ENCODE data around the gene MRI1. TPM values are rescaled to one million over a fixed set of nuclear protein-coding genes. Genes with fewer than 3 reads are reported as not detected.

MRI1 gene
- total RNA-seq, 1 donor from 2014 or later = 13.7 TPM

DNA sequence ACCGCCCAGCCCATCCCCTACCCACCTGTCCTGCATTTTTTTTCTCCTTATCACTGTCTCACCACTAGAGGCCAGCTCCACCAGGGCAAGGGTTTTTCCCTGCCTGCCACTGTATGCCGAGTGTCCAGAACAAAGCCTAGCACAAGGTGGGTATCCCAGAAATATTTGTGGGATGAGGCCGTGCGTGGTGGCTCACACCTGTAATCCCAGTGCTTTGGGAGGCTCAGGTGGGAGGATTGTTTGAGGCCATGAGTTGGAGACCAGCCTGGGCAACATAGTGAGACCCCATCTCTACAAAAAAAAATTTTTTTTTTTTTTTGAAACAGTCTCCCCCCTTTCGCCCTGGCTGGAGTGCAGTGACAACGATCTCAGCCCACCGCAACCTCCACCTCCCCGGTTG is 2.9 kb upstream of the MRI1 start:
- Histone ChIP-seq H3K4me1 (peaks cover 22% of the 10 kb centered on the region), H3K36me3 (peaks cover 70% of the 10 kb centered on the region), H3K4me3 (no peak overlapping the region), H3K27me3 (ENCODE audit: low read depth) (no peaks in the 10 kb centered on the region), H3K27ac (replicated peaks) (no peak overlapping the region), H3K9me3 (replicated peaks) (no peaks in the 10 kb centered on the region)
- TF ChIP-seq, protein P1, sequence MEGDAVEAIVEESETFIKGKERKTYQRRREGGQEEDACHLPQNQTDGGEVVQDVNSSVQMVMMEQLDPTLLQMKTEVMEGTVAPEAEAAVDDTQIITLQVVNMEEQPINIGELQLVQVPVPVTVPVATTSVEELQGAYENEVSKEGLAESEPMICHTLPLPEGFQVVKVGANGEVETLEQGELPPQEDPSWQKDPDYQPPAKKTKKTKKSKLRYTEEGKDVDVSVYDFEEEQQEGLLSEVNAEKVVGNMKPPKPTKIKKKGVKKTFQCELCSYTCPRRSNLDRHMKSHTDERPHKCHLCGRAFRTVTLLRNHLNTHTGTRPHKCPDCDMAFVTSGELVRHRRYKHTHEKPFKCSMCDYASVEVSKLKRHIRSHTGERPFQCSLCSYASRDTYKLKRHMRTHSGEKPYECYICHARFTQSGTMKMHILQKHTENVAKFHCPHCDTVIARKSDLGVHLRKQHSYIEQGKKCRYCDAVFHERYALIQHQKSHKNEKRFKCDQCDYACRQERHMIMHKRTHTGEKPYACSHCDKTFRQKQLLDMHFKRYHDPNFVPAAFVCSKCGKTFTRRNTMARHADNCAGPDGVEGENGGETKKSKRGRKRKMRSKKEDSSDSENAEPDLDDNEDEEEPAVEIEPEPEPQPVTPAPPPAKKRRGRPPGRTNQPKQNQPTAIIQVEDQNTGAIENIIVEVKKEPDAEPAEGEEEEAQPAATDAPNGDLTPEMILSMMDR (IDR thresholded peaks at IDR 0.05; ENCODE audit: borderline replicate concordance) = no peak
- no peak for DNase-seq
- intact Hi-C loops (cut with micrococcal nuclease) = no loop called here

DNA sequence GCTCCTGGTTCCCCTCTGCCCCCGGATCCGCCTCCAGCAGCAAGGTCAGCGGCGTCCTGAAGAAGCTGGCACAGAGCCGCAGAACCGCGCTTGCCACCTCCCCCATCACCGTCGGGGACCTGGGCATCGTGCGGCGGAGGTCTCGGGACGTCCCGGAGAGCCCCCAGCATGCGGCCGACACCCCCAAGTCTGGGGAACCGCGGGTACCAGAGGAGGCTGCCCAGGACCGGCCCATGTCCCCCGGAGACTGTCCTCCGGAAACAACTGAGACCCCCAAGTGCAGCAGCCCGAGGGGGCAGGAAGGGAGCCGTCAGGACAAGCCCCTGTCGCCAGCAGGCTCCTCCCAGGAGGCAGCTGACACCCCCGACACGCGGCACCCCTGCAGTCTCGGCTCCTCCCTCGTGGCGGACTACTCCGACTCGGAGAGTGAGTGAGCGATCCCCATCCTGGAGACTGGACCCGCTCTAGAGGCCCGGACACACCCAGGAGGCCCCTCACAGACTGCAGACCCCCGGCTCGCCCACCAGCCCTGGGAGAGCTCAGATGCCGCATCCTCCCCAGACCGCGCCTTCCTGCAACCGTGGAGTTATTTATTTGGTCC is 1.6 kb upstream of the MRI1 start:
- H3K4me1 ChIP-seq = peaks cover 22% of the 10 kb centered on the region
- DNase-seq = no peak
- H3K27me3 ChIP-seq (ENCODE audit: low read depth) = no peaks in the 10 kb centered on the region
- TF ChIP-seq, protein P1 (IDR thresholded peaks at IDR 0.05; ENCODE audit: borderline replicate concordance) = no peak
- H3K4me3 ChIP-seq = no peak overlapping the region
- intact Hi-C loops (cut with micrococcal nuclease) = no loop called here
- H3K9me3 ChIP-seq (replicated peaks) = no peaks in the 10 kb centered on the region
- H3K36me3 ChIP-seq = peaks cover 57% of the 10 kb centered on the region
- no peak overlapping the region for H3K27ac ChIP-seq (replicated peaks)

DNA sequence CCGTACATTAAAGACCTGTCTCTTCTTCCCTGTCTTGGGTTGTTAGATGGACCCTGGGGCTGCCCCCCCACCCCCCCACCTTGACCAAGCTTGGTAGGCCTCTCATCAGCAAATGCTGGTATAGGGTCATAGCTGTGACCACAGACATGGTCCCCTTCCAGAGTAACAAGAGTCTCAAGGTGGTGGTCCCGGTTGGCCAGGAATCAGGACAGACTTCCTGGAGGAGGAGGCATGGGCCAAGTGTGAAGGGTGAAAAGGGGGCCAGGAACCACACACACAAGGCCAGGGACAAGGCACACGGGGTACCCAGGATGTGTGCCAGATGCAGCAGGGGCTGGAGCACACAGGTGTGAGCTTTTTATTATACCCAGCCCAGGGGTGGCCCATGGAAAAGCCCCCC is 1.1 kb upstream of the MRI1 start:
- H3K4me1 ChIP-seq = peaks cover 22% of the 10 kb centered on the region
- H3K36me3 ChIP-seq = peaks cover 55% of the 10 kb centered on the region
- no peaks in the 10 kb centered on the region for H3K27me3 ChIP-seq (ENCODE audit: low read depth)
- intact Hi-C loops (cut with micrococcal nuclease) = no loop called here
- TF ChIP-seq, protein P1 (IDR thresholded peaks at IDR 0.05; ENCODE audit: borderline replicate concordance) = no peak
- H3K27ac ChIP-seq (replicated peaks) = no peak overlapping the region
- no peak for DNase-seq
- no peaks in the 10 kb centered on the region for H3K9me3 ChIP-seq (replicated peaks)
- H3K4me3 ChIP-seq = no peak overlapping the region

DNA sequence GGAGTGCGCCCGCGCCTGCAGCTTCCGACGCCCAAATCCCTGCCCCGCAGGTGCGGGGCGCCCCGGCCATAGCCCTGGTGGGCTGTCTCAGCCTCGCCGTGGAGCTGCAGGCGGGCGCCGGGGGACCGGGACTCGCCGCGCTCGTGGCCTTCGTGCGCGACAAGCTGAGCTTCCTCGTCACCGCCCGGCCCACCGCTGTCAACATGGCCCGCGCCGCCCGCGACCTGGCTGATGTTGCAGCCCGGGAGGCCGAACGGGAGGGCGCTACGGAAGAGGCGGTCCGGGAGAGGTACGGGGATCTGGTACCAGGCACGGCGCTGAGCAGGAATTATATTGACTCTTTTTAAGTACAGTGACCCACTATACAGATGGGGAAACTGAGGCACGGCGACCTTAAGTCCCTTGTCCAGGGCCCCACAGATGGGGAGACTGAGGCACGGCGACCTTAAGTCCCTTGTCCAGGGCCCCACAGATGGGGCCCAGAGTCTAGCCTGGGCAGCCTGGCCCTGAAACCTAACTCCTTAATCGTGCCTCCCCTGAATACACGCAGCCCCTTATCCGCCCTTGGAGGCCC is 586 bp downstream of the MRI1 start:
- no peaks in the 10 kb centered on the region for H3K27me3 ChIP-seq (ENCODE audit: low read depth)
- H3K9me3 ChIP-seq (replicated peaks) = no peaks in the 10 kb centered on the region
- H3K36me3 ChIP-seq = peaks cover 55% of the 10 kb centered on the region
- TF ChIP-seq, protein P1 (IDR thresholded peaks at IDR 0.05; ENCODE audit: borderline replicate concordance) = no peak
- H3K4me3 ChIP-seq = peak overlapping the region; percentile 88
- peak overlapping the region; percentile 86 for H3K27ac ChIP-seq (replicated peaks)
- peak; percentile 38 for DNase-seq
- intact Hi-C loops (cut with micrococcal nuclease) = no loop called here
- peaks cover 22% of the 10 kb centered on the region for H3K4me1 ChIP-seq

DNA sequence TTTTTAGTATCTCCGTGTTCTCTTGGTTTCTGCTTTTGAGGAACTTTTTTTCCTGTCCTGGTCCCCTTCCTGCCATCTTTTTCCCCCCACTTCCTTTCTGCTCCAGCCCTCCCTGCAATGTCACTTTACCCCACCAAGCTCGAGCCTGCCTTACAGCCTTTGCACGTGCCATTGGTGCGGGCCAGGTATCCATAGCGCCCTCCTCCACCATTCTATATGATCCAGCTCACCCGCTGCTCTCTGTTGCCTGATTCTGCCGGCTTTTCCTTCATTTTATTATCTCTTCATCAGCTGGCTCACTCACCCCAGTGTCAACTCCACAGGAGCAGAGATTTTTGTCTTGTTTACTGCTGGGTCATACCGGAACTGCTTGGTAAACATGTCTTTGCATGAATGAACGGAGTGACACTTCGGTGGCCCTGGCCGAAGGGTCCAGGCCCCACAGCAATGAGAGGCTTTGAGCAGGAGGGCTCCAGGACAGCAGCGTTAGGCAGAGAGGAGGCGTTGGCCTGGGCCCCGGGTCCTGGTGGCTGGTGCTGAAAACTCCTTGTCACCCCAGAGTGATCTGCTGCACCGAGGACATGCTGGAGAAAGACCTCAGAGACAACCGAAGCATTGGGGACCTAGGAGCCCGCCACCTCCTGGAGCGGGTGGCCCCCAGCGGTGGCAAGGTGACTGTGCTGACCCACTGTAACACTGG is 1.2 kb downstream of the MRI1 start:
- TF ChIP-seq, protein P1 (IDR thresholded peaks at IDR 0.05; ENCODE audit: borderline replicate concordance) = no peak
- Histone ChIP-seq H3K4me3 (peak overlapping the region; percentile 88), H3K27me3 (ENCODE audit: low read depth) (no peaks in the 10 kb centered on the region), H3K27ac (replicated peaks) (peak overlapping the region; percentile 86), H3K4me1 (peaks cover 22% of the 10 kb centered on the region), H3K36me3 (peaks cover 55% of the 10 kb centered on the region), H3K9me3 (replicated peaks) (no peaks in the 10 kb centered on the region)
- intact Hi-C loops (cut with micrococcal nuclease) = no loop called here
- no peak for DNase-seq
